ENCODE measurements around the gene SUMO3.

SUMO3 gene

DNA sequence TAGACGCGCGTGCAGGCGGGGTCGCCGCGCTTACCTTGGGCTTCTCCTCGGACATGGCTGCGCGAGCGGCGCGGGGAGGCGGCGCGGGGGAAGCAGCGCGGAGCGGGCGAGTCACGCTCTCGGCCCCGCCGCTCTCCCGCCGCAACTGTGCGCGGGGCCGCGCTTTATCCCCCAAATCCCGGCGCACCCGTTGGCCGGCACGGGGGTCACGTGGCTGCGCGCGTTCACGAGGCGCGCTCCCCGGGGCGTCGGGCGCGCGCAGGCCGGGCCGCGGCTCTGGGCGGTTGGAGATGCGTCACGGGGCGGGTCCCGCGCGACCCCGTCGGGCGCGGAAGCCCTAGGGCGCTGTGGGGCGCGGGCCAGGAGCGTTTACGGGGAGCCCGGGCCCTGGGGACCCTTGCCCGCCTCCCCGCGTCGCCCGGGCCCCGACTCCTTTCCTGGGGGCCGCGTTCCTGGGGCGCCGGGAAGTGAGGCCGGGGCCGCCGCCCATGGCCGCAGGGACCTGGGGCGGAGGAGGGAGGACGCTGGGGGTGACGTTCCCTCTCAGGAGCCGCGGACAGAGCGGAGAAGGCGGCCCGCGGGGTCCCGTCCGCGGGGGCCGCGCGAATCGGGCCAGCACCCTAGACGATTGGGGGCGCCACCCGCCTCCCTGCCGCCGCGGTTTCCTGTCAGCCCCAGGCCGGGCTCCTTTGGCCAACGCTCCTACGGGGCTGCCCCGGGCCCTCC lies at the start of gene SUMO3:
Gene SUMO3 (minus strand): TSS at position 149 of the 726 bp plus-strand sequence. CDS start 94 bp downstream, at position 55.
- peak; percentile 85 for DNase-seq
- Mint-ChIP-seq H3K4me1 (peaks cover 16% of the 10 kb centered on the region), H3K9me3 (peaks cover 22% of the 10 kb centered on the region), H3K27me3 (peaks cover 28% of the 10 kb centered on the region), H3K27ac (peak within 1 kb of the TSS; percentile 77), H3K36me3 (peaks cover 11% of the 10 kb centered on the region), H3K4me3 (peak within 1 kb of the TSS; percentile 67)
- CTCF ChIA-PET, result interaction anchor here (0.6 to 1.3 kb wide), 3 partner anchors 9 to 17 kb away, joined by 3 read pairs; no protein-coding TSS in a partner anchor

DNA sequence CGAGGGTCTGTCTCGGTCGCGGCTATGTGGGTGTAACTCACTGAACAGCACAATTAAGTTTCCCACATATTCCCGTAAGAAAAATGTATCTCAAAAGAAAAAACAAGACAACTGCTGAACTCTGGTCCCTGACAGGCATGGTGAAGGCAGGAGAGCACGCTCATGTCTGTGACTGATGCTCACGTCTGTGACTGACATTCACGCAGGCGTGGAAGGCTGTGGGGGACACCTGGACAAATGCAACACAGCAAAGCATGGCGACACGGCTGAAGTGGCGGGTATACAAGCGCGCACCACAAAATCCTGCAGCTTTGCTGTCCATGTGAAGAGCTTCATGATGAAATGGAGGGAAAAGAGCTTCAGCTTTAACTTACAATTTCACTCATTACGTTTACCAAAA lies 49.6 kb upstream of the SUMO3 start:
- Mint-ChIP-seq H3K4me1 (peaks cover 74% of the 10 kb centered on the region), H3K27ac (peak overlapping the region; percentile 90), H3K4me3 (no peak overlapping the region), H3K36me3 (peaks cover 40% of the 10 kb centered on the region), H3K9me3 (no peaks in the 10 kb centered on the region), H3K27me3 (no peaks in the 10 kb centered on the region)
- no peak for DNase-seq
- CTCF ChIA-PET, result no interaction called here

DNA sequence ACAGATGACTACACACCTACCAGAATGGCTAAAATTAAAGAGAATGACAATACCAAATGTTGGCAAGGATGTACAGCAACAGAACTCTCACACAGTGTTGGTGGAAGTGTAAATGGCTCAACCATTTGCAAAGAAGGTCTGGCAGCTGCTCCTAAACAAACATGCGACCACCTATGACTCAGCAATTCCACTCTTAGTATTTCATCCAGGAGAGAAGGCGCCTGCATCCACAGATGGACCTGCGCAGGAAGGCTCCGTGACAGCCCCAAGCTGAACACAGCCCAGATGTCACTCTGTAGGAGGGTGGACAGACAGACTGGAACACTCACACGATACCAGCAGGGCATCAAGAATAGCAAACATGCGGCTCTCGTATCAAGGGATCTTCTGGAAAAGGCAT lies 48.9 kb upstream of the SUMO3 start:
- CTCF ChIA-PET, result no interaction called here
- DNase-seq, result no peak
- H3K36me3 Mint-ChIP-seq, result peaks cover 41% of the 10 kb centered on the region
- no peak overlapping the region for H3K4me3 Mint-ChIP-seq
- no peaks in the 10 kb centered on the region for H3K27me3 Mint-ChIP-seq
- no peaks in the 10 kb centered on the region for H3K9me3 Mint-ChIP-seq
- H3K27ac Mint-ChIP-seq, result peak overlapping the region; percentile 70
- peaks cover 68% of the 10 kb centered on the region for H3K4me1 Mint-ChIP-seq

DNA sequence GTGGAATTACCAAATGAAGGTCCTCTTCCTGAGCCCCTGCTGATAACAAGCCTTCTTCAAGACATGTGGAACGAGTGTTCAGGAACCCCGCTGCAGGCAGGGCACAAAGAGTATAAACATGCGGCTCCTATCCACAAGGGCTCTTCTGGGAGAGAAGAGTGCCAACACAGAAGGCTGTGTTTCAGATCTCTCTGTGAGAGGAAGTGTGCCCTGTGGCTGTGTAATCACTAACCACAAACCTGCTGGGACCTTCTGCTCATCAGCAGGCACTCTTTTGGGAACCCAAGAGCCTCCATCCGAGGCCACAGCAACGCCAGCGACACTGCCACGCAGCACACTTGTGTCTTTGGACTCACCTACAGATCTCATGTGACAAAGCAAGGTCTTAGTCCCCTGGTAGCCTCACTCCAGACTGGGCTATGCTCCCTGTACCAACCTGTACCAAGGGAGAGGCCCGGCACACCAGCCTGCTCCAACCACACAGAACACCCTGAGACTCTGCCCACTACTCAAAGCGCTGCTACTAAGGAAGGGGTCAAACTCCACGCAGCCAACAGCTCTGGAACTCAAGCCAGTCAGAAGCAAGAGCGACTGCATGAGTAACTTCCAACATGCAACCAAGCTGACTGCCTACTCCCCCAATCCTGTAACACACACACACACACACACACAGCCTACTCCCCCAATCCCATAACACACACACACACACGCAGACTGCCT lies 47.9 kb upstream of the SUMO3 start:
- no peaks in the 10 kb centered on the region for H3K27me3 Mint-ChIP-seq
- H3K4me1 Mint-ChIP-seq, result peaks cover 57% of the 10 kb centered on the region
- peaks cover 51% of the 10 kb centered on the region for H3K36me3 Mint-ChIP-seq
- peak overlapping the region; percentile 56 for H3K27ac Mint-ChIP-seq
- H3K4me3 Mint-ChIP-seq, result no peak overlapping the region
- peak; percentile 41 for DNase-seq
- CTCF ChIA-PET, result interaction anchor here (1.4 kb wide), 1 partner anchor 20 kb away, joined by 3 read pairs; no protein-coding TSS in a partner anchor
- no peaks in the 10 kb centered on the region for H3K9me3 Mint-ChIP-seq

DNA sequence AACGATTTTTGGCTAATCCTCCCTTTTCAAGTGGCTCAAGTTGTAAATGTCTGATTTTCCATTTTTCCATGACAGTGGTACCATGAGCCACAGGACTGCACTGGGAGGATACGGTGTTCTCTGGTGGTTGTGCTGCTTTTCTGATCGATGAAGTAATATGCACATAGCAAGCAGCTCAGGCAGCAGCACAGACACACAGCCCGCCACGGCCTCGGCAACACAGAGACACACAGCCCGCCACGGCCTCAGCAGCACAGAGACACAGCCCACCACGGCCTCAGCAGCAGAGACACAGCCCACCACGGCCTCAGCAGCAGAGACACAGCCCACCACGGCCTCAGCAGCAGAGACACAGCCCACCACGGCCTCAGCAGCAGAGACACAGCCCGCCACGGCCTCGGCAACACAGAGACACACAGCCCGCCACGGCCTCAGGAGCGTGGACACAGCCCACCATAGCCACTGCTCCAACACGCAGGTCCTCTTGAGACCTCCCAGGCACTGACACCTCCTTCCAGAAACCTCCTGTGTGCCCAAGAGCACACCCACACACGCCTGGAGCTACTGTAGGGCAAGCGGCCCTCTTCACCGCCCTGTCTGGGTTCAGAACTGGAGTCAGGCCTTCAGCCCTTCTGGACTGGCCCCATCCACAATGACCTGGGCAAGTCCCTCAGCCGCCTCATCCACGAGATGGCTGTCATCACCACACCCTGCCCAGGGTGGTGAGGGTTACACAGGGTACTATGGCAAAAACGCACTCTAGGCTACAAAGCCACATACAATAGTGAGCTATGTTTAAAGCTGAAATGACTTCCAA lies 45.2 kb upstream of the SUMO3 start:
- CTCF ChIA-PET, result no interaction called here
- Mint-ChIP-seq H3K27me3 (no peaks in the 10 kb centered on the region), H3K36me3 (peaks cover 57% of the 10 kb centered on the region), H3K27ac (no peak overlapping the region), H3K4me1 (peaks cover 33% of the 10 kb centered on the region), H3K4me3 (no peak overlapping the region), H3K9me3 (no peaks in the 10 kb centered on the region)
- DNase-seq, result no peak

DNA sequence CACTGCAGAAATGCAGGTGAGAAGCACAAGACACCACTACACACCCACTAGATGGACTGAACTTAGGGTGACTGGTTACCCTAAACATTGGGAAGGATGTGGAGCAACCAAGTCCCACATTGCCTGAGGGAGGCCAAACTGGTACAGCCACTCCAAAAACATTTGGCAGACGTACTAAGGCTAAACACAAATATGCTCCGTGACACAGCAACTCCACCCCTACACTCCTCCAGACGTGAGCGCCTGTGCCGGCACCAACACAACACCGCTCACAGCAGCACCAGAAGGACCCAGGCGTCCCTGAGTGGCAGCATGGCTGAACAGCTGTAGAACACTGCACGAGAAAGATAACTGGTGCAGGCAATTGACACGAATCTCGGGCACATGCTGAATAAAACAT lies 40.9 kb upstream of the SUMO3 start:
- Mint-ChIP-seq H3K4me1 (peaks cover 19% of the 10 kb centered on the region), H3K27me3 (no peaks in the 10 kb centered on the region), H3K27ac (no peak overlapping the region), H3K4me3 (no peak overlapping the region), H3K36me3 (peaks cover 61% of the 10 kb centered on the region), H3K9me3 (no peaks in the 10 kb centered on the region)
- no peak for DNase-seq
- CTCF ChIA-PET, result no interaction called here

DNA sequence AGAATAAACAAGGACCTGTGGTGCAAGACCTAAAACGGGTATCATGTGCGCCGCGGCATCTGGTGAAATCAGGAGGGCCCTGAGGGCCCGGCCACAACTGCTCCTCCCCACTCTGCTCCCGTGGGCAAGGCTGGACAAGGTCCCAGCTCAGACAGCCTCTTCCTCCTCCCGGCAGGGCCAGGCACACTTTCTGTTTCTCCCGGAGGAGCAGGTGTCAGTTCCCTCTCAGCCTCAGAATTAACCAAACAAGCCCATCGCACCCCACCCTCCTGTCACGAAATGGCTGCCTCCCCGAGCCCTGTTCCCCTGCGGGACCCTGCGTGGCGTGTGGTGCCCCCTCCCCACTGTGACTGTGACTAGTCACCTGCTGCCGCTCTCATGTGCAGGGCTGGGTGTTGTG lies 40.4 kb upstream of the SUMO3 start:
- Mint-ChIP-seq H3K27ac (no peak overlapping the region), H3K4me3 (no peak overlapping the region), H3K9me3 (no peaks in the 10 kb centered on the region), H3K36me3 (peaks cover 59% of the 10 kb centered on the region), H3K27me3 (no peaks in the 10 kb centered on the region), H3K4me1 (peaks cover 21% of the 10 kb centered on the region)
- CTCF ChIA-PET, result no interaction called here
- DNase-seq, result no peak

DNA sequence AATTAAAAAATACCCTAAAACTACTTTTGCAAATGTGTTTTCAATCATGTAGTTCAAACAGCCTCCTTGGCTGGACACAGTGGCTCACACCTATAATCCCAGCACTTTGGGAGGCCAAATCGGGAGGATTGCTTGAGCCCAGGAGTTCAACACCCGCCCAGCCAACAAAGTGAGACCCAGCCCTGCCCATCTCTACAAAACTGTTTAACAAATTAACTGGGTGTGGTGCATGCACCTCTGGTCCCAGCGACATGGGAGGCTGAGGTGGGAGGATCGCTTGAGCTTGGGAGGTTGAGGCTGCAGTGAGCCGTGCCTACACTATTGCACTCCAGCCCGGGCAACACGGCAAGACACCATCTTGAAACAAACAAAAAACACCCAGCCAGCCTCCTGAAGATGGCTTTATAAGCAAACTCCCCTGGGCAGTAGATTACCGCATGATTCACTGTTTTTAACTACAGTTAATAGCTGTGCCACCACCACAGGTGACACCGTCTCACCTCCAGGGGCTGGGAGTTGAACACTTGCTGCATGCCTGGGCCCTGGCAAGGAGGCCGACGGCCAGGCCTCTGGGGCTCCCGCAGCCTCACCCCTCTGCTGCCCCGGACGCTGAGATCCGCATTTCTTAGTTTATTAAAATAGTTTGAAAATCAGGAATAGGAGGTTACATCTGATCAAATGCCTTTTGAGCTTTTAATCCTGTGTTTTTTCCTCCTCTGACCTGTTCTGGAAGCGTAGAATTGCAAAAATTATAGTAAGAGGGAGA lies 39.4 kb upstream of the SUMO3 start:
- no peak for DNase-seq
- Mint-ChIP-seq H3K9me3 (no peaks in the 10 kb centered on the region), H3K4me3 (no peak overlapping the region), H3K36me3 (peaks cover 65% of the 10 kb centered on the region), H3K27me3 (no peaks in the 10 kb centered on the region), H3K27ac (no peak overlapping the region), H3K4me1 (peaks cover 30% of the 10 kb centered on the region)
- CTCF ChIA-PET, result no interaction called here

DNA sequence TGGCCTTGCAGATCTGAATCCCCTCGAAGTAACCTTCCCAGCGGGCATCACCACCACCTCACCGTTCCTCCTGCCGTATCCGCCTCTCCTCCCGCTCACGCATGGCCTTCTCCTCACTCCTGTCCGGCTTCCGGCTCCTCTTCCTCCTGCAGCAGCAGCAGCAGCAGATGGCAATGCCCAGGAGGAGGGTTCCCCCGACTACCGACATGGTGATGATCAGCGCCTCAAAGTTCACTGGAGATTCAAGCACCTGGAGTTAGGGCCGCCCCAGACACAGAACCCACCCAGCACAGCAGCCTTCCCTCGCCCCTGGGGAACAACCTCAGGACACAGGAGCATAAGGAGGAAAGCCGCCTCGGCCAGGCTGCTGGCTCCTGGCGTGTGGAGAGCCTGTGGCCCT lies 38.3 kb upstream of the SUMO3 start:
- CTCF ChIA-PET, result no interaction called here
- peaks cover 41% of the 10 kb centered on the region for H3K4me1 Mint-ChIP-seq
- H3K27ac Mint-ChIP-seq, result peak overlapping the region; percentile 68
- no peak overlapping the region for H3K4me3 Mint-ChIP-seq
- no peaks in the 10 kb centered on the region for H3K9me3 Mint-ChIP-seq
- no peaks in the 10 kb centered on the region for H3K27me3 Mint-ChIP-seq
- peaks cover 65% of the 10 kb centered on the region for H3K36me3 Mint-ChIP-seq
- DNase-seq, result no peak

DNA sequence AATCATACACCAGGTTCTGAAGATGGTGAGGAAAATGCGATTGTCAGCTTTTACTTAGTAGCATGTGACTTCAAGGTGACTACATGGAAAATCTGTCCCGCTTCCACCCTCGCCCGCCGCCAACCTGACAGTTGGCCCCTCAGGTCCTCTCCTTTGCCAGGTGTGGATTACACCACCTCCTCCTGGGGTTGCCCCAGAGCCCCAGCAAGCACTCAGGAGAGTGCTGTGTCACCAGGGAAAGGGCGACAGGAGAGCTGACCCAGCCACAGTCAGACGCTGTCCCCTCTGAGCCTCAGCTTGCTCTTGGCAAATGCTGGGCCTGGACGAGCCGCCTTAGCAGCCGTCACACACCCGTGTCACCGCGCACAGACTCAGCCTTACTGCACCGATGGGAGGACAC lies 37.7 kb upstream of the SUMO3 start:
- peaks cover 45% of the 10 kb centered on the region for H3K4me1 Mint-ChIP-seq

DNA sequence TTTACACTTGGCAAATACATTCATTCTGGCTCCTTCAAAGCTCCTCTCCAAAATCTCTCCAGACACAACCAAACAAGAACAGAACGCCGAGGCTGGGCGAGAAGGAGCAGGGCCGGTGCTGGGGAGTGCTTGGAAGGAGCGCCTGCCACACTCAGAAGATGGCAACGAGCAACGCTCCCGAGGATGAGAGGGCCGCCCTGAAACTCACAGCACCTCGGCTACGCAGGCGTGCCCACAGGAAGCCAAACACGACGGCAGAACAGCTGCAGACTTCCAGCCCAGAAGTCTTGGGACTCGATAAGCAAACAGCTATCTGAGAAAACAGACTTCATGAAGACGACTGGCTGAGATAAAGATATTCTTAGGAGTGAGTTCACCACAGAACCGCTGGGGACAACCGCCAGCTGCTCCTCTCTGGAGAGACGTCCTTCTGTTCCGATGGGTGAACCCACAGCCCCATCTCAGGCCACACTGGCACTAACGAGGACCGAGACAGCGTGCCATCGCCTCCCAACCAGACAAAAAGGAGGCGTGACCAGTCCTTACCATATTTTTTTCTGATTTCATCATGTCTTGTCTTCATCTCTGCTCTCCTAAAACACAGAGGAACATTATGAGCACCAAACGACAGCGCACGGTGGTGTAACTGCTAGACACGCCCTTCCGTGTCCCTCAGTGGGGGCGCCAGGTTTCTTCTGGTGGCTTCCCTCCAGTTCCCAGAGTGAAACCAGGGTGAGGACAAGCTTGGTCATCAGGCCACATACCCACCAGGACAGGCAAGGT lies 37.0 kb upstream of the SUMO3 start:
- CTCF ChIA-PET, result no interaction called here
- H3K9me3 Mint-ChIP-seq, result no peaks in the 10 kb centered on the region

More for the DNA sequence above, 37.7 kb upstream of the SUMO3 start:
- Mint-ChIP-seq H3K27ac (no peak overlapping the region), H3K9me3 (no peaks in the 10 kb centered on the region), H3K36me3 (peaks cover 67% of the 10 kb centered on the region), H3K4me3 (no peak overlapping the region), H3K27me3 (no peaks in the 10 kb centered on the region)
- DNase-seq, result no peak
- CTCF ChIA-PET, result no interaction called here

DNA sequence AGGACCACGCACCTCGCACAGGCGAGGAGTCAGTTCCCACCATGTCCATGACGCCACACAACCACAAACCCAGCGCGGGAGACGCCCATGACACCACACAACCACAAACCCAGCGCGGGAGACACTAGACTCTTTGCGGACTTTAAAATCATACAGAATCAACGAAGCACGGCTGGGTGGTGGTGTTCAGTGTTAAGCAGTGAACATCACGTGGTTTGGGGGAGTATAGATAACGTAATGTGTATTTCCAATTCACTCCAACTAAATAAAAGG lies 36.5 kb upstream of the SUMO3 start:
- Mint-ChIP-seq H3K4me3 (no peak overlapping the region), H3K27ac (peak overlapping the region; percentile 83), H3K36me3 (peaks cover 67% of the 10 kb centered on the region), H3K4me1 (peaks cover 45% of the 10 kb centered on the region), H3K9me3 (no peaks in the 10 kb centered on the region), H3K27me3 (no peaks in the 10 kb centered on the region)
- no peak for DNase-seq
- CTCF ChIA-PET, result no interaction called here

More for the DNA sequence above, 37.0 kb upstream of the SUMO3 start:
- no peak overlapping the region for H3K4me3 Mint-ChIP-seq
- no peaks in the 10 kb centered on the region for H3K27me3 Mint-ChIP-seq
- H3K27ac Mint-ChIP-seq, result peak overlapping the region; percentile 83
- peaks cover 67% of the 10 kb centered on the region for H3K36me3 Mint-ChIP-seq
- no peak for DNase-seq
- peaks cover 45% of the 10 kb centered on the region for H3K4me1 Mint-ChIP-seq

DNA sequence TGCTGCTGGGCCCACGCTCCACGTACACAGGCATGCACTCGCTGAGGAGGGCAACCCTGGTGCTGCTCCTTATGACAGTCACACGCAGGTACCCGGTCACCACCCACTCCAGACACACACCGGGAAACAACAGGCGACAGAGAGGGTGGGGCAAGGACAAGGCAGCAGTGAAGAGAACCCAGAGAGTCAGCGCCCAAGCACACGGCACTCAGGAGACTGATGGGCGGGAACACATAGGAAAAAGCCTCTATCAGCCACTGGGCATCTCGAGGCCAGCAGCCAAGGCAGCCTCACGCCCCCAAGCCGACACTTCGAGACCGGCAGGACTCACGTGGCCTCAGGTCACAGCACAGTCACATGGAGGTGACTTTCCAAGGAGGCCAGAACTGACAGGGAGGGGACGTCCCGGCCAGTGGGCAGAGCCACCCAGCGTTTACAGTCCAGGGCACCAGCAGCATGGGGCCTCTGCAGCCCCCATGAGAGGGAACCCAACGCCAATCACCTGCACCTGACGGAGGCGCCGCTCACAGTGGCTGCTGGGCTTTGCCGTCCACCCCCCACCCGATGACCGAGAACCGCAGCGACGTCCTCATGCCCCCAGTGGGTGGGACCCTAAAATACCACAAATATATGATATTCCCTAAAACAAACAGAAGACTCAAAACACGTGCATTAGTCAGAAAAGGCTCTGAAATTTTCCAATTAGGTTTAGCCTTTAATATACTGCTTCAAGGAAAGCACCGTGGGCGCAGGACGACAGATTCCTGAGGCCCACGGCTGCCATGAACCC lies 35.9 kb upstream of the SUMO3 start:
- H3K4me1 Mint-ChIP-seq, result peaks cover 45% of the 10 kb centered on the region
- no peaks in the 10 kb centered on the region for H3K27me3 Mint-ChIP-seq
- no peaks in the 10 kb centered on the region for H3K9me3 Mint-ChIP-seq
- H3K36me3 Mint-ChIP-seq, result peaks cover 63% of the 10 kb centered on the region
- H3K4me3 Mint-ChIP-seq, result no peak overlapping the region
- CTCF ChIA-PET, result interaction anchor here (1.7 kb wide), 1 partner anchor 22 kb away, joined by 6 read pairs; no protein-coding TSS in a partner anchor
- no peak for DNase-seq
- peak overlapping the region; percentile 83 for H3K27ac Mint-ChIP-seq

All from activated naive CD4-positive, alpha-beta T cell treated with anti-CD3 and anti-CD28 coated beads, Interleukin-2, amount 10 ng/mL, durations not matched to agents 7 days and 5 days (primary cell).